Stimulated activated CD4-positive, alpha-beta T cell treated with anti-CD3 and anti-CD28 coated beads, Interleukin-4, amount 100 ng/mL, for 48 hours (primary cell): ENCODE measurements around the gene ZNF687.

Source experiments
- DNase-seq, 2 donors: peaks; one replicate each; pipeline ENCODE4 v3.0.0-alpha.2; 2020; ENCODE audit warnings: low read depth in 2 of 2

The ZNF687 gene

DNA sequence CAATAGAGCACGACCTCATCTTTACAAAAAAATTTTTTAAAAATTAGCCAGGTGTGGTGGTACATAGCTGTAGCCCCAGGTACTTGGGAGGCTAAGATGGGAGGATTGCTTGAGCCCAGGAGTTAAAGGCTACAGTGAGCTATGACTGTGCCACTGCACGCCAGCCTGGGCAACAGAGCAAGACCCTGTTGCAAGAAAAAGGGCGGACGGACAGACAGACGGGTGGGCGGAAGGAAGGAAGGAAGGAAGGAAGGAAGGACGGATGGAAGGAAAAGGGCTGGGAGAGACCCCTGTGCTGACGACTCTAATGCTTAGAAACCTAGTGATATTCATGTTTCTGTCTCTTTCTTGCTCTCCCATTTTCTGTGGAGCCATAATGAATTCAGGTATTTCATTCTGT lies 30.7 kb downstream of the ZNF687 start:
- no peak for DNase-seq

DNA sequence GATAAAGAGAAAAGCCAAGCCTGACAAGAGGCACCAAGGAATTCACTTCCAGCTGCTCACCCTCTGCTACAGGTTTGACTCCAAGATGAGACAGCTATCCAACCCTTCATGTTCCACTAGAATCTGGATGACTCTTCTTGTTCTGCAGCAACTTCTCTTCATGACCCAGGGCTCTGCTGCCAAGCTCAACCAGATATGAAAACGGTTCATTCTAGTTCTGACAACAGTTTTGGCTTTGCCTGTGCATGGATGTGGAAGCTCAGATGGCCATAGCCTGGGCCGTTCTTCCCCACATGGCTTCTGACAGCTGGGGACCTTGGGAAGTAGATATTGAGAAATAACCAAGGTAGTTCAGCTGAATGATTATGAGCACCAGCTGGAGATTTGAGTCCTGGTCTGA lies 31.4 kb downstream of the ZNF687 start:
- DNase-seq, result no peak

DNA sequence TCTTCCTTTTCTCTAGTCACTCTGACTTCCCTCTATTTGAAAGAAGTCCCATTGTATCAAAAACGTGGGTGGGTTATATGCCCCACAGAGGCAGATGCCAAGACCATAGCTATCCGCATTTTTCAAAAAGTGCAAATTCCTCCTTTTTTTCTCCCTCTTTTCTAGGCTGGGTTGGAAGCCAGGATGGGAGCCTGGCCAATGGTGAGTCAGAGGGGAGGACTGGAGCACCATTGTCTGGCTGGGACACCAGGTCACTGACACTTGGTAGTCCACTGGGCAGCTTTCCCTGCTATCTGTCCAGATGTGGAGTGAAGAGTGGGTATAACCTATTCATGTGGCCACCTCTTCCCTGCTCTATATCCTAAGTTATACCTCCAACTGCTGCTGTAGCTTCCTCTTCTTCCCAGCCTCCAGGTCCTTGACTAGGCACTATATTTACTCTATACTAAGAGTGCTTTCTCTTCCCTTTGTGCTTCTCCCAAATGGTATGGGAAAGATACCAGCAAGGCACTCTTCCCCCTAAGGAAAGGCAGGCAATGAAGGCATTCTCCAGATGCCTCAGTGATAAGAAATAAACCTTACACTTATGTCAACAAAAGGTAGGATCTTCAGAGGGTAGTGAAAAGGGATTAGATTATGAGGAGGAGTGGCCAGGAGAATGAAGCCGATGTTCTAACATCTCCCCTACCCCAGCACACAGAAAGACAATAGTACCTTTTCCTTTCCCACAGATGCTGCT lies 32.2 kb downstream of the ZNF687 start:
- no peak for DNase-seq

DNA sequence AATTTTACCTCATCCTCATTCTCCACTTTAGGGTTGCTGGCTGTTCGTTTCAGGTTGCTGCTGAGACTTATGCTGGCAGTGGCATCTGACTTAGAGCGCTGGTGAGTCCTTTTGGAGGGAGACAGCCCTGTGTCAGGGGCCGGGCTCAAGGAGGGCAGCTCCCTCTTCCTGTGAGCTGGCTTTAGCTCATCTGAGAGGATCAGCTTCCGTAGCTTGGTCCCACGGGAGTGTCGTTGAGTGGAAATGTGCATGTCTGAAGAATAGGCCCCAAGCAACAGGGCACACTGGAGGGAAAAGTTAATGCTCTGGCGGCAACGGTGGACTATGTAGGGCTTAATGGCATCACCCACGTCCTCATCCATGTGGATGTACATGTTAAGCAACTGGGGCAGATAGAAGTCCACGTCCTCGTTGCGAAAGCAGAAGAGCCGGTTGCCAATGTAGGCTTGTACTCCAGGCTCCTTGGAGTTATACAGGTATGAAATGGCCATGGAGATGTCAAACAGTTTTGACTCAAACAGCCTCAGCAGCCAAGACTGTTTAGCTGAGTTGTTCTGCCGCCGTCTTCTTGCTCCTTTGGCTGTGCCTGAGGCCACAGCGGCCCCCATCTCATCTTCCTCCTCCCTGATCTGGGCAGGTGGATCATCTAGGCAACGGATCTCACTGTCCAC lies 33.6 kb downstream of the ZNF687 start:
- DNase-seq, result no peak

DNA sequence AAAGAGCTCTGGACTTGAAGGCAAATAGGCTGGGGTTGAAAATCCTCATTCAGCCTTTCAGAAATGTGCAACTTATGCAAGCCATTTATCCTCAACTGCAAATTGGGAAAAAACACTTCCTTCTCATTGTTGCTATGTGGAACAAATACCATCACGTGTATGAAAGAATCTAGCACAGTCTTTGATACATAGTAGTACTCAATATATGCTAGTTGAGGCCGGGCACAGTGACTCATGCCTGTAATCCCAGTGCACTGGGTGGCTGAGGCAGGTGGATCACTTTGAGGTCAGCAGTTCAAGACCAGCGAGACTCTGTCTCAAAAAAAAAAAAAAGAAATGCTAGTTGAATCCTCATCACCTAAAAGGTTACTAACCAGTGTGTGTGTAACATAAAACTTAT lies 36.9 kb downstream of the ZNF687 start:
- no peak for DNase-seq

DNA sequence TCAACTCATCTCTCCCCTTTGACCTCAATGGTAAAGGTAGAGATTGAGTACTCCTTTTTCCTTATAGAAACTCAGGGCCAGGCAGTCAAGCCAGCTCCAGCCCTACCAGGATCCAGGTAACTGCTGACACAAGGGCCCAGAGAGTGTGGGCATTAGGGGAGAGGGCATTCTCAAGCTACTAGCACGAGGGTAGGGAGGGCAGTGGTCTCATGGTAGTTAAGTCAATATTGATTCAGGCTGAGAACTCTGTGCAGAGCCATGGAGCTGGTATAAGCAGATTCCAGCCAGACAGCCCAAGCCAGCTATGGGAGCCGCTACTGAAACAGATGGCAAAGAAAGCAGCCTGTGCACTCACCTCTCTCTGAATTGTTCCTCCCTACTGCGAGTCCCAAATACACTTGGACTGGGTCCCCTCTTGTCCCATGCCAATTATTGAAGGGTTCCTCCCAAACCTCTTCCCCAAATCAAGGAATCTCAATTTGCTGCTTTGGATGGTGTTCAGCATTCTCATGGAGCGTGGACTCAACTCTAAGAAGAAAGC lies 42.4 kb downstream of the ZNF687 start:
- DNase-seq, result no peak

DNA sequence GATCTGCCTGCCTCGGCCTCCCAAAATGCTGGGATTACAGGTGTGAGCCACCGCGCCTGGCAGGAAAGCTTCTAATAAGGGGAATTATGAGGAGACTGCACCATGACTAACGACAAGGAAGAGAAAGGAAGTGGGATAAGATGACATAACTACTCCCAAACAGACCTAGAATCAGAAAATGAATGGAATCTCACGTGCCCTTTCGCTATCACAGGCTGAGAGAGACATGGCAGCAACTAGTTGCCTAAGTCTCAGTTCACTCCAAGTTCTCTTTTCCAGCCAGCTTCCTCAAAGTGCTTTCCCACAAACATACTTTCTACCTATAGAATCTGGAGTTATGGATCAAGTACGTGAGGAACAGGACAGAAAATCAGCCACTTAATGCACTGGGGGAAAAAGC lies 43.1 kb downstream of the ZNF687 start:
- DNase-seq, result no peak

DNA sequence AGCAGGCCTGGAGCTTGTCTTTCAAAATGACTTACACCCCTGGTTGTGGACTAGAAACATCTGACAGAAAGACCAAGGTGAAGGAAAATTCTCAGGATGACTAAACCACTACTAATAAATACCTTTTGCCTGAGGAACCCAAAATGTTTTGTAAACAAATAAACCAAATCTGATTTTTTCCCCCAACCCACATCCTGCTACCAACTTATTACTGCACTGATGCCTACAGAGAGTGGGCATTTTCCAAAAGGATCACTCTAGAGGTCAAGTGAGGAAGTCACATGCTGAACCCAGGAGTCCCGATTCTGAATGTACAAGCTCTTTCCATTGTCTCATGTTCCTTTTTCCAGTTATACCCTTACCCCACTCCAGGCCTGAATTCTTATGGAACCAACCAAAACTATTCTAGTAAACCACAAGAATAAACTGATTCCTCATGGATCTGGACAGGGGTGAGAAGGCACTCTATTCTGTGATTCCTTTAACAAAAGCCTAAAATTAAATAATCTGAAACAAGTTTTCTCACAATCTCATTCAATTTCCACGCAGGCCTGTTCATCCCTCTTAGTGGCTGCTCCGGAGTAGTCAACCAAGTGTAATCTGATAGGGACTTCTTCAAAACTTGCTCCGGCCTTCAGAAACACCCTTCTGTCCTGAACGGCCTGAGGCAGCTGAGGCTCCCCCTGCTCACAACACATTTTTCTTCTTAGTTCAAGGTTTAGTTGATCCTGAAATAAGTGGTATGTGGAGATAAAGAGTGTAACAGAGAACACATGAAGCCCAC lies 43.7 kb downstream of the ZNF687 start:
- DNase-seq, result no peak

DNA sequence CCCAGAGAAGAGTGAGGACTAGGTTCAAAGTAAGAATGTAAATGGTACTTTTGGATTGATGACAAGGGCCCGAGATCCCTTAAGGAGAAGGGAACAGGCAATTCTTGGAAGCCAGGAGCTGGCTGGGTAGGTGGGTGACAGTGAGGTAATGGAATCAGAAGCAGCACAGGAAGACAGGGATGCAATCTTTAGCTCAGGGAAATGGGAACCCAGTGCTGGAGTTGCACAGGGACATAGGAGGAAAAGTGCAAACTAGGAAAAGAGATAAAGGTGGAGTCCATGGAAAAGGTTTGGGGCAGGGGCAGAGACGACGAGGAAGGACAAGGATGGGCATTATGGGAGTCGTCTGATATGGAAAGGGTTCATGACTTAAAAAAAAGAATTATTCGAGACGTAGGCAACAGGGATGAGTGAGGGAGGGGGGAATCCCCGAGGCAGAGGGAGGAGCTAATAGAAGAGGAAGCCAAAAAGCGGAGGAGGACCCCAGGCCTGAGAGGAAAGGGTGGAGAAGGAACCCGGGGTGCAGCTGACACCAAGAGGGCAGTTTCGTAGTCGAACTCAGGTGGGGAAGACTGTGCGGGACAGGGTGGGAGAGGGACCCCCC lies 44.6 kb downstream of the ZNF687 start:
- peak; percentile 41 to 52 for DNase-seq

DNA sequence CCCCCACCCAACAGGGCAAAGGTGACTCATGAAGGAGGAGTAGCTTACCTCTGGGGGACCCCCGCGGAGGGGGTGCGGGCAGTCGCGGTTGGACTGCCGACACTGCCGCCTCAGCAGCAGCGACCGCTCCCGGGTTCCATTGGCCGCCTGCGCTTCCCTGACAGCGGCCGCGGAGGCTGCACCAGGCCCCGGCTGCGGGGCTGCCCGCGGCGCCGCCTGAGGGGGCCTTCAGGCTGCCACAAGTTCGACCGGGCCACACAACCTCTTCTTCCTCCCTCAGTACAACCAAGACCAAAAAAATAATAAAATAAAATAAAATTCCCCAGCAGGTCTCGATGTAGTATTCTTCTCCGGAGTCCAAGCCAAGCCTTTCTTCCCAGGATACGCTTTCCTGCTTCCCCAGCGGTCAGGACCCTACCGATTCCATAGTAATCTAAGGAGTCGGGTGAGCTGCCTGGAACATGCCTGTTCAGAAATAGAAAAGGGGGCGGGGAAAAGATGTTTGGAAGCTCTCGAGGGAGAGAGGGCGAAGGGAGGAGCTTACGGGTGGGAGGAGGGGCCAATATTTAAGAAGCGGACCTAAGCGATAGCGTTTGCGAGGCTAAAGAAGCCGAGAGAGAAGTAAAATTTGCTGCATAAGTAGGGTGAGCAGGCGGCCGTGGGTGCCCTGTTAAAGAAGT lies 45.3 kb downstream of the ZNF687 start, which contains the start of gene PI4KB:
PI4KB (minus strand) TSS at position 194 of the 680 bp plus-strand sequence. CDS start 10,935 bp downstream, outside the sequence.
- DNase-seq, result peak; percentile 79 to 88

DNA sequence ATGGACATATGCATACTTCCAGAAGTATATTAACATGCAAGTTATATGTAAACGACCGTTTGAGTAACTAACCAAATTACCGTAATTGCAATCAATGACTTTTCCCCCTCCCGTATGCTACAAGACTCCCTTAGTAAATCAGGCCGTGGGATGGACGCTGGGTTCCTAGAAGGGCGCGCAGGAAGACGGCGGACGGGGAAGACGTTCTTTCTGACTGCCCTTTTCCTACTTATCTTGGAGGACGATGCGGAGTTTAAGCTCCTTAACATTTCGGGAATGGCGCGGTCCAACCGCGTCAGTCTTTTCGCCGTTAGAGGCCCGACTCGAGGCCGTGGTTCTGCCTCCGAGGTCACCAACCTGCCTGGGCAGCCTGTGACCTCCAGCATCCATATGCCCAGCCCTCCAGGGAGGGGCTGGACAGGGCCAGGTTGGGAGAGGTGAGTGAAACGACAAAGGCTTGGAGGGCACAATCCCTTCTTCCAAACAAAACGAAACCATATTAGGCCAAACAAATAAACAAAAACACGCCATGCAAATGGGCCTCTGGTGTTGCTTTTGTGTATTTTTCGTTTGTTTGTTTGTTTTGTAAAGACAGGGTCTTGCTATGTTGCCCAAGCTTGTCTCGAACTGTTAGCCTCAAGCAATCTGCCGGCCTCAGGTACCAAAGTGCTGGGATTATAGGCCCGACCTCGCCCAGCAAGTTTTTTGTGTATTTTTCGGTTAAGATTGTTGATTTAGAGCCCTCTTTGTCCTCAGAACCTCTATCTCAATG lies 46.0 kb downstream of the ZNF687 start:
- no peak for DNase-seq

DNA sequence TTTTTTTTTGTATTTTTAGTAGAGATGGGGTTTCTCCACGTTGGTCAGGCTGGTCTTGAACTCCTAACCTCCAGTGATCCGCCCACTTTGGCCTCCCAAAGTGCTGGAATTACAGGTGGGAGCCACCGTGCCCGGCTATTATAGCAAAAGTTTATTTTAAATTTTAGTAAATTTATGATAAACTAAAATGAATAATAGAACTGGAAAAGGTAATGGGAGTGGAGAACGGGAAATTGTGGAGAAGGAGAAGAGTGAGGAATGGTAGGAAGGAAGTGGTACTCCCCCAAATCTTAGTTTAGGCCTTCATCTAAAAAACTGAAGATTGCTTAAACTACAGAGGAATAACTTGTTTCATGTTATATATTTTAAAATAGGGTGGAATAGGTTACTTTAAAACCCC lies 52.7 kb downstream of the ZNF687 start:
- no peak for DNase-seq

DNA sequence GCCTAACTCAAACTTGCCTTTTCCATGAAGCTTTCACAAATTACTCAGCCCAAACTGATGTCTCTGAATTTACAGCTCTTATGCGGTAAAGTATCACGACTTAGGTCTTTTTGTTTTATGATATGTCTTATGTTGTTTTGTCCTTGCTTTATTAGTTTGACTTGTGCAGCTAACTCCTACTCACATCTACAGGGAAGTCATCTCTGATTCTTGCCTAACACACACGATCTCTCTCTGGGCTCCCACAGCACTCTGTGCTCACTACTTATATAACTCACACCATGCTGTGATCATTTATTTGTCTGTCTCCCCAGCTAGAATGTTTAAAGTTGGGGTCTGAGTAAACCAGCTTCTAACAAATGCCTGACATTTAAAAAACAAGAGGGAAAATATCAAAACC lies 54.5 kb downstream of the ZNF687 start:
- DNase-seq, result no peak

DNA sequence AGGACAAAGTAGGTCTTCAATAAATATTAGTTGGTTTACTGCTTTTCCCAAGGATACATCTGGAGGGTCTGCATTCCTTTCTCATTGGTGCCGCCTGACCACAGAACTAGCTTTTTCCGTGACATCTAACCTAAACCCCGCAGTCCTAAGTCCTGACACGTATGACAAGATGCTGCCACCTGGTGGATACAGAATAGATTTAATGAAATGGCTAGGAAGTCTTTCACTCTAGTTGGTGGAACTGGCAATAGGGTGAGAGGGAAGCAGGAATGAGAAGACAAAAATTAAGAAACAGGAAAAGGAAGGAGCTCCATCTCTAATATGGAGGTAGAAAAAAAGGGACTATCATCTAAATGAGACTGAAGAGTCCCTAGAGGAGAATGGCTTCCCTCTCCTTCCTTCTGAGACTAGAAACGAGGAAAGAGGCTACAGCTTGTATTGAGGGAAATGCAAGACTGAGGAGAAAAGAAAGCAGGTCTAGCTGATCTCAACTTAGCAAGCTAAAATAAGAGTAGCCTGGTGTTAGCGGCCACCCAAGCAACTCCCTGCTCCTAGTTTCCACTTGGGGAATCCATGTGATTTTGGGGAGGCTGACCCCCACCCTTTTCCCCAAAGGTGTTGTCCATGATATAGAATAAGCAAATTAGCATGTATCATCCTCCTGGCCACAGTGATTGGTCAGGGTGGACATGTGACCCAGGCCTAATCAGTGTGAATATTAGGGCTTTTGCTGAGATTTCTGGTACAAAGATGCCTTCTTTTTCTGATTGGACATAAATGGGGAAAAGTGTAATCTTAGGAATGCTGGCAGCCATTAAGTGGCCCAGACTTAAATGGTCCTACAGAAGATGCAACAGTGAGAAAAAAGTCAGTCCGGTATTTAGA lies 59.0 kb downstream of the ZNF687 start:
- no peak for DNase-seq
